Ishikawa (cell line): ENCODE results near the gene IGSF5.

Source experiments
- CEBPB ChIP-seq: IDR thresholded peaks from 2 replicates; pipeline ENCODE4 v1.6.1; 2012
- RAD21 ChIP-seq: IDR thresholded peaks from 2 replicates; pipeline ENCODE4 v1.6.1; 2012; ENCODE audit warnings: low read depth
- TAF1 ChIP-seq: IDR thresholded peaks from 2 replicates; pipeline ENCODE4 v1.6.1; 2012; ENCODE audit warnings: low read depth, mild to moderate bottlenecking
- TF ChIP-seq, protein P1 (sequence below): IDR thresholded peaks from 2 replicates; pipeline ENCODE4 v1.6.1; 2012; ENCODE audit warnings: low read depth, mild to moderate bottlenecking
- TF ChIP-seq, protein P2 (sequence below): IDR thresholded peaks from 2 replicates; pipeline ENCODE4 v1.6.1; 2012

DNA sequence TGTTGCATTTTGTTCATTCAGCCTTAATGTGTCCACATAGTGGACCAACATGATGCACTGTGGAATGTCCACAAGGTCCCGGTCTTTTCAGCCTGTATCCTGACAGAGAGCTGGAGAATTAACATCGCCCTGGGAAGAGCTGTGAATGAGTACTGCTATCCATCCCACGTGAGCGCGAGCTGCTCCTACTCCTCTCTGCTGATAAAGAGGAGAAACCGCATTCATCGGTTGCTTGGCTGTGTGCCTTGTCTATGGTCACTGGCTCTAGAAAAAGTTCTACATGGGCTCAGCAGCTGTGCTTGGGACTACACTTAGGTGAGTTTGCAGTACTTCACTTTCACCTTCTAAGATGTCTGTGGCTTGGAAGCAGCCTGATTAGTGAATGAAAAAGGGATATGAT lies 31.1 kb upstream of the IGSF5 start:
- TF ChIP-seq, protein P1, sequence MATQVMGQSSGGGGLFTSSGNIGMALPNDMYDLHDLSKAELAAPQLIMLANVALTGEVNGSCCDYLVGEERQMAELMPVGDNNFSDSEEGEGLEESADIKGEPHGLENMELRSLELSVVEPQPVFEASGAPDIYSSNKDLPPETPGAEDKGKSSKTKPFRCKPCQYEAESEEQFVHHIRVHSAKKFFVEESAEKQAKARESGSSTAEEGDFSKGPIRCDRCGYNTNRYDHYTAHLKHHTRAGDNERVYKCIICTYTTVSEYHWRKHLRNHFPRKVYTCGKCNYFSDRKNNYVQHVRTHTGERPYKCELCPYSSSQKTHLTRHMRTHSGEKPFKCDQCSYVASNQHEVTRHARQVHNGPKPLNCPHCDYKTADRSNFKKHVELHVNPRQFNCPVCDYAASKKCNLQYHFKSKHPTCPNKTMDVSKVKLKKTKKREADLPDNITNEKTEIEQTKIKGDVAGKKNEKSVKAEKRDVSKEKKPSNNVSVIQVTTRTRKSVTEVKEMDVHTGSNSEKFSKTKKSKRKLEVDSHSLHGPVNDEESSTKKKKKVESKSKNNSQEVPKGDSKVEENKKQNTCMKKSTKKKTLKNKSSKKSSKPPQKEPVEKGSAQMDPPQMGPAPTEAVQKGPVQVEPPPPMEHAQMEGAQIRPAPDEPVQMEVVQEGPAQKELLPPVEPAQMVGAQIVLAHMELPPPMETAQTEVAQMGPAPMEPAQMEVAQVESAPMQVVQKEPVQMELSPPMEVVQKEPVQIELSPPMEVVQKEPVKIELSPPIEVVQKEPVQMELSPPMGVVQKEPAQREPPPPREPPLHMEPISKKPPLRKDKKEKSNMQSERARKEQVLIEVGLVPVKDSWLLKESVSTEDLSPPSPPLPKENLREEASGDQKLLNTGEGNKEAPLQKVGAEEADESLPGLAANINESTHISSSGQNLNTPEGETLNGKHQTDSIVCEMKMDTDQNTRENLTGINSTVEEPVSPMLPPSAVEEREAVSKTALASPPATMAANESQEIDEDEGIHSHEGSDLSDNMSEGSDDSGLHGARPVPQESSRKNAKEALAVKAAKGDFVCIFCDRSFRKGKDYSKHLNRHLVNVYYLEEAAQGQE = no peak
- TF ChIP-seq RAD21 = no peak
- TF ChIP-seq CEBPB = no peak
- TF ChIP-seq TAF1 = no peak
- TF ChIP-seq, protein P2, sequence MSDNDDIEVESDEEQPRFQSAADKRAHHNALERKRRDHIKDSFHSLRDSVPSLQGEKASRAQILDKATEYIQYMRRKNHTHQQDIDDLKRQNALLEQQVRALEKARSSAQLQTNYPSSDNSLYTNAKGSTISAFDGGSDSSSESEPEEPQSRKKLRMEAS = no peak
